ENCODE data around the gene GNGT2. TPM values are rescaled to one million over a fixed set of nuclear protein-coding genes. Genes with fewer than 3 reads are reported as not detected.
"Not testable (repeated sequence)": the region's sequence is repeated elsewhere in the genome, so short reads cannot be mapped to it uniquely, and the experiment has no call there.

The GNGT2 gene
- polyA plus RNA-seq, 4 donors: 1.4 to 1.8 (median 1.6) TPM

DNA sequence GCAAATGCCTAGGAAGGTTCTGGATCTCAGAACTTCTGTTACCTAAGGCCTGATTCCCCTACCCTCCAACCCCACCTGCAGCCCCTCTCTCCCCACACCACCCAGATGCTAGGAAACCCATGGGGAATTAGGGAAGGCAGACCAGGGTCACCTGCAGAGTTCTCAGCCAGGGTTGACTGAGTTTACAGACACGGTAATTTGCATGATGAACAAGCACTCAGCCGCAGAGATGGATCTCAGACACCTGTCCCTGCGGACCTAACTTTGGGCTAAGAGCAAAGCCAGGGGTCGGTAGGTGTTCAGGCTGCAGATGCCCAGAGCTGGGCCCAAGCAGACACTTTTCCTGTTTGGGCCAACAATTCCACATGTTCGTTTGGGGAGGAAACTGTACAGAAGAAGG, 3.0 kb upstream of the GNGT2 start:
- no peak for DNase-seq (ENCODE audit: low read depth in 4 of 4, low spot score in 2 of 4)

DNA sequence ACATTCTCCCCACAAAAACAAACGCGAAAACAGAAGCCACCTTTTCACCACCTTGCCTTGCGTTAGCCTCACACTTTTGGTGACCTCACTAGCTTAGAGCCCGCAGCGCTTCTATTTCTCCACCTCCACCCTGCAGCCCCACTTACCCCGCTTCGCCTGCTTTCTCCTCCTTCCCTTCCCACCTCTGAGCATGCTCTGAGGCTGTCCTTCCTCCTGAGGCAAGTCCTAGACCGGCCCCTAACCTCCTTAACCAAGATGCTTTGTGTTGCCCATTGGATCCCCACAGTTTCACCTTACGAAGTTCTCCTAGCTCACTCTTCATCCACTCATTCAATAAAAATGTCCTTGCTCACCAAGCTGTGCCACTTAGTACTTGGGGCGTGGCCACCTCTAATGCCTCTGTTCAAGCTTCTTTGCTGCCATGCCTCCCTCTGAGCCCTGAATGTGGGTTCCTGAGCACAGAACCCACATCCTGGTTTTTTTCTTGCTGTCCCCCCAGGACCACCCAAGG, 1.3 kb downstream of the GNGT2 start:
- no peak for DNase-seq (ENCODE audit: low read depth in 4 of 4, low spot score in 2 of 4)

DNA sequence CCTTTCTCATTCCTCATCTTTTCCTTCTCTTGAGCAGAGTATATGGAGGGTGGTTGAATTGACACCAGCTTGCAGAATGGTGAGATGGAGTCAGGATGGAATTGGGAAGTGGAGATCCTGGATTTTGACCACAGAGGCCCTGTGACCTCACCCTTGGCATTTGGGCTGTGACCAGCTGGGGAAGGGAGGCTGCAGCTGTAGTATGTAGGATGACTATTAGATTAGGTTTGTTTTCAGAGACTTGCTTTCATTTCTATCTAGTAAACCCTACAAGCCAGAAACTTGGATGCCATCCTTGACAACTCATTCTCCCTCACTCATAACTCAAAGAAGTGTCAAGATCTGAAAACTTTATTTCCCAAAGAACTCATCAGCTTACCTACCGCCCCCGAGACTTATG, 5.9 kb downstream of the GNGT2 start:
- DNase-seq (ENCODE audit: low read depth in 4 of 4, low spot score in 2 of 4): no peak

DNA sequence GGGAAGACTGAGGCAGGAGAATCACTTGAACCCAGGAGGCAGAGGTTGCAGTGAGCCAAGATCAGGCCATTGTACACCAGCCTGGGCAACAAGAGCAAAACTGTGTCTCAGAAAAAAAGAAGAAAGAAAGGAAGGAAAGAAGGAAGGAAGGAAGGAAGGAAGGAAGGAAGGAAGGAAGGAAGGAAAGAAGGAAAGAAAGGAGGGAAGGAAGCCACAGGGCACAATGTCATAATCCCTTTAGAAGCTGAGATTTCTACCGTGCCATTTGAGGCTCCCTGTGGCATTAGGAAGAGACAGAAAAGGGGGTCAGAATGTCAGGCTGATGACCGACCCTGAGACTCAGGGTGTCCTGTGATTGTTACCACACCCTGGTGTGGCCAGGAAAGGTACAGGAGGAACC, 6.6 kb downstream of the GNGT2 start:
- no peak for DNase-seq (ENCODE audit: low read depth in 4 of 4, low spot score in 2 of 4)

DNA sequence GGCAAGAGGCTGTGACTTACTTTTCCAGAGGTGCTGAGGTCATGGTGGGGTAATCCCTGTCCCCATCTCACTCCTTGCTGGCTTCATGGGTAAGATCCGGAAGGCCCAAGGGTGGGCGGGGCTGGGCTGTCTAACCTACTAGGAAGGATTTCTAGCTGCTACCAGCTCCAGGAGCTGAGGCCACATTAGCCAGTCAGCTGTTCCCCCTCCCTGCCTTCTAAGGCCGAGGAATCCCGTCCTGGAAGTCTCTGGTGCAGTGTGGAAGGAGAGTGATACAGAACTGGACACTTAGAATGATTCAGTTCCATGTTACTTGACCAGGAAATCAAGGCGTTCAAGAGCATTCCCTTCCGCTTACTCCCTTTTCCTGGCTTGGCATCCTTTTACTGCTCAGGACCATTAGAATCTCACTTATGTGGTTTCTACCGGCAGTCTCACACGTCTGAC, 8.9 kb downstream of the GNGT2 start:
- DNase-seq (ENCODE audit: low read depth in 4 of 4, low spot score in 2 of 4): no peak

DNA sequence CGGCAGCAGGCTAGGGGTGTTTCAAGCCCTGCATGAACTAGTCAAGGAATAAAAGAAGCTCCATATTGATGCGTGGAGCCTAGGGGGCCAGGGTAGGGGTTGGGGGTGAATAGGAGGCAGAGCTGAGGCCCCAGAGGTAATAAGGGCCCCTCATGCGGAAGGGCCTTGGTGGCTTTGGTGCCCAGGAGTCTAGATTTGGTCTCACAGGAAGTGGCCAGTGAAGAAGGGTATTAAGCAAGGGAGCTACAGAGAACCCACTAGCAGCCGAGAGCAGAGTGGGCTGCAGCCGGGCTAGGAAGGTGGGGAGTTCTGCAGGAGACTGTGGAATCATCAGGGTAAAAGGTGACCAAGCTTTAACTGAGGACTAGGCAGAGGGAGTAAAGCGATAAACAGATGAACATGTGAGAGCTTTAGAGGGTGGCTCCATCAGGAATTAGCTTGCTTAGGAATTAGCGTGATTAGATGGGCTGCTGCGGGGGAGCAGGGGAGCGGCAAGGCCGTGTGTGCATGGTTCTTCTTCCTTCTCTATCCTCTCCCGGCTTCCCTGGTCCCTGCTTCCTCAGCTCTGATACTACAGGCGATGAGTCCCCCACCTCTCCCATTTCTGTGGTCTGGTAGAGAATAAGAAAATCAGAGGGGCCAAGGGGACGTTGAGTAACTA, 9.8 kb downstream of the GNGT2 start:
- no peak for DNase-seq (ENCODE audit: low read depth in 4 of 4, low spot score in 2 of 4)

DNA sequence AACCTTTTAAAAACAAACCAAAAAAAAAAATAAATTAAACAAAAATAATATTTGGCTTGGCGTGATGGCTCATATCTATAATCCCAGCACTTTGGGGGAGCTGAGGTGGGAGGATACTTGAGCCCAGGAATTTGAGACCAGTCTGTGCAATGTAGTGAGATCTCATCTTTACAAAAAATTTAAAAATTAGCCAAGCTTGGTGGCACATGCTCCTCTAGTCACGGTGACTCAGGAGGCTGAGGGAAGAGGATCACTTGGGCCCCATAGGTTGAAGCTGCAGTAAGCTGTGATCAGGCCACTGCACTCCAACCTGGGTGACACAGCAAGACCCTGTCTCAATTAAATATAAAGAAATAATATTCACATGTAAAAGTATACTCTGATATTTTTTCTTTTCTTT, 12.2 kb downstream of the GNGT2 start:
- DNase-seq (ENCODE audit: low read depth in 4 of 4, low spot score in 2 of 4): no peak

DNA sequence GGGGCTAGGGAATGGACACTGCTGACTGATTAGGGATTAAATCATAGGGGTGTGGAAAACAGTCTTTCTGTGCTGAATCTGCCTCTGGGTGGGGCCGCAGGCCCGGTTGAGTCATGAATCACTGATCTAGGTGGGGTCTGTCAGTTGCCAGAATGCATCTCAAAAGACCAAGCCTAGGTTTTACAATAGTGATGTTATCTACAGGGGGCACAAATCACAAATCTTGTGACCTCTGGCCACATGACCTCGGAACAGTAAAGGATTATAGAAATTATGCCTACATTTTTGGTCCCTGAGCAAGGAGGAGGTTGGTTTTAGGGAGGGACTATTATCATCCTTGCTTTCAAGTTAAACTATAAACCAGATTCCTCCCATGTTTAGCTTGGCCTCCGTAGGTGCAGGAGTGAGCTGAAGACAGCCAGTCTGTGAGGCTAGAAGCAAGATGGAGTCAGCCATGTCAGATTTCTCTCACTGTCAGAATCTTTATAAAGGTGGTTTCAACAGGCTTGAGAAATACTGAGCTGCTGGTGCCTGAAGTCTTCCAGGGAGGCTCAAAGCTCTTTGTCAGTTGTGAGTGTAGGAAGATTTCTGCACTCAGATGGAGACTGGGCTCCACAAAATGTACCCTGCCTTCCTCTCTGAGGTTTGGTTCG, 12.9 kb downstream of the GNGT2 start:
- DNase-seq (ENCODE audit: low read depth in 4 of 4, low spot score in 2 of 4): no peak

DNA sequence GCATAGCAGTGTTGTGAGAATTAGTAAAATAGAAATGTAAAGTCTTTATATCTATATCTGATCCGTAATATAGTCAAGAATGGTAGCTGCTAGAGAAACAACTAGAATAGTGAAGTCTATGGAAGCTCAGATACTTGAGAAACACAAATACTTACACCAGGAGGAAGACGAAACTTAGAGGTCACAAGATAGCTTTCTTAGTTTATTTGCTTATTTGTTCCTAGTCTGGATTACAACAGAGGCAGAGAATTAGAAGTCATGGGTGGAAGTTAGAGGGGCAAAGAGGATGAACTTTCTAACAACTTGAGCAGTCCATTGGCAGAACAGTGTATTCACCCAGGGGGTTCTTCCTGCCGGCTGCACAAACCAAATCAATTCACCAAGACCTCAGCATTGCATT, 13.9 kb downstream of the GNGT2 start:
- no peak for DNase-seq (ENCODE audit: low read depth in 4 of 4, low spot score in 2 of 4)

DNA sequence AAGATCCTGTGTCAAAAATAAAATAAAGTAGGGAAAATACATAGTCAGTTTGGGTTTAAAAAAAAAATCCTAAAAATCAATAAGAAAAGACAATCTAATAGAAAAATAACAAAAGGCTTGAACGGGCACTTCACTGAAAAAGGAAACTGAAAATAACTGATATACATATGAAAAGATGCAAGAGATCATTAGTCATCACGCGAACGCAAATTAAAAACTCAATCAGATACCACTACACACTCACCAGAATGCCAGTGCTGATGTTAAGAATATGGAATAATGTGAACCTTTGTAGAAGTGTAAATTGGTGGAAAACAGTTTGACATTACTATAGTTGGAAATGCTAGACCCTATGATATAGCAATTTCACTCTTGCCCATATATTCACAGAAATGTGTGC, 14.6 kb downstream of the GNGT2 start:
- DNase-seq (ENCODE audit: low read depth in 4 of 4, low spot score in 2 of 4): no peak

DNA sequence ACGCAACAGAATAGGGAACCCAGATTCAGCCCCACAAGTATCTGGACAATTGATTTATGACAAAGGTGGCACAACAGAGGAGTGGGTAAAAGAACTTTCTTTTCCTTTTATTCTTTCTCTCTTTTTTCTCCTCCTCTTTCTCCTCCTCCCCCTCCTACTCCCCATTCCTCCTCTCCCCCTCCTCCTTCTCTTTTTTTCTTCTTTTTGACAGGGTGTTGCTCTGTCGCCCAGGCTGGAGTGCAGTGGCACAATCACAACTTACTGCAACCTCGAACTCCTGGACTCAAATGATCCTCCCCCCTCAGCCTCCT, 16.1 kb downstream of the GNGT2 start:
- no peak for DNase-seq (ENCODE audit: low read depth in 4 of 4, low spot score in 2 of 4)

DNA sequence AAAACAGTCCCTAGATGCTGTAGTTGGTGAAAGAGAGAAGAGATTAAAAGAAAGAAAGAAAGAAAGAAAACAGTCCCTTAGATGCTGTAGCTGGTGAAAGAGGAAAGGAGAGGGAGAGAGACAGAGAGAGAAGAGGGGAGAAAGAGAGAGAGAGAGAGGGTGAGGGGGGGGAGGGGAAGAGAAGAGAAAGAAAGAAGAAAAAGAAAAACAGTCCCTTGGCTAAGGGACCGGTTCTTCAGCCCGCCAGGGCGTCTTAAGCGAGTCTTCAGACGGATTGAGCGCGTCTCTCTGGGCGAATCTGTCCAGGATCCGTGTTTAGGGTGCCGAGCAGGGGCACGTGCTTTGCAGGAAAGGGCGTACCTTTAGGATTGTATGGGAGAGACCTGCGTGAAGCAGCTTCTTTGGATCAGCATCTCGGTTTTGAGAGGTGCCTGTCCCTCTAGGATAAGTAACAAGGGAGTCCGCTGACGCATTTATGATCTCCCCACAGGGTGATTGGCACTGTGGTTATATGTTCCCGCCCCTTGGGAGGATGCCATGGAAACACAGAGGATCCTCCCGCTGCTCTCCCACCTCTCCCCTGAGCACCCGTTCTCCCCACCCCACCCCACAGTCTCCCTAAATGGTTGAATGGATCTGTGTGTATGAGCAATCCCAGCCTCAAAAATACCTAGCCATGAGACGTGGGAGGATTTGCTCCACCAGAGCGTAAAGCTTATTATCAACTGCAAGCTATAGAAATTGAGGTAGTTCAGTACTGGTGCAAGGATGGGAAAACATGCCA, 16.7 kb downstream of the GNGT2 start:
- peak; percentile 52 to 75 (median 60) for DNase-seq (ENCODE audit: low read depth in 4 of 4, low spot score in 2 of 4)

DNA sequence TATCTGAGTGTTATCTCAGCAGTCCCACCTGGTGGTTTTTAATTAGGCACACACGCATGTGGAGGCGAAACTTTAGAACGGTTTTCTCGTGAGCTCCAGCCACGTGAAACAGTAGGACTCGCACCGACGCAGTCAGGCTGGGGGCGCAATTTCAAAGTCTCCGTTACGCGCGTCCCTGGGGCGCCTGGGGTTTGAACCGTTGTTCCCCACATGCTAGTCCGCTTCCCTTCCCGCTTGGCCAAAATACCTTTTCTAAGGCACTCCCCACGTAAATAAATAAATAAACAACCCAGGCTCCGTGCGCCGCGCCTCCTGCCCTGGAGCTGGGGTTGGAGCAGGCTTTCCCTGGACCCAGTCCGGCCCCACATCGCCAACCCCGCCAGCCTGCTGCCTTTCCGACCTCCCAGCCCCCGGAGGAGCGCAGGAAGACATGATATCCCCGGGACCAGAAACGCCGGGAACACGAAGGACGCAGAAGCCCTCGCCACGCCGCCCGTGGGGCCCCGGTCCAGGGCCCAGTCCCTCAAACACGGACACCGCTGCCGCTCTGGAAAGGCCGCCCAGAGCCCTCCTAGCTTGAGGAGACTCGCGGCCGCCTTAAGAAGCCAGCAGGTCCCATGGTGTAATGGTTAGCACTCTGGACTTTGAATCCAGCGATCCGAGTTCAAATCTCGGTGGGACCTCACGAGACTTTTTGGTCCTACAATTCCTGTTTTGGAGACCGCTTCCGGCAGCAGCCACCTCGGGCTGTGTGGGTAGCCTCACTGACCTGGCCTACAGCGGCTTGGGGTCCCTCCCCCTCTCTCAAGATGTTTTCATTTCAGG, 18.2 kb downstream of the GNGT2 start:
- DNase-seq (ENCODE audit: low read depth in 4 of 4, low spot score in 2 of 4): peak; percentile 76 to 94 (median 85)

DNA sequence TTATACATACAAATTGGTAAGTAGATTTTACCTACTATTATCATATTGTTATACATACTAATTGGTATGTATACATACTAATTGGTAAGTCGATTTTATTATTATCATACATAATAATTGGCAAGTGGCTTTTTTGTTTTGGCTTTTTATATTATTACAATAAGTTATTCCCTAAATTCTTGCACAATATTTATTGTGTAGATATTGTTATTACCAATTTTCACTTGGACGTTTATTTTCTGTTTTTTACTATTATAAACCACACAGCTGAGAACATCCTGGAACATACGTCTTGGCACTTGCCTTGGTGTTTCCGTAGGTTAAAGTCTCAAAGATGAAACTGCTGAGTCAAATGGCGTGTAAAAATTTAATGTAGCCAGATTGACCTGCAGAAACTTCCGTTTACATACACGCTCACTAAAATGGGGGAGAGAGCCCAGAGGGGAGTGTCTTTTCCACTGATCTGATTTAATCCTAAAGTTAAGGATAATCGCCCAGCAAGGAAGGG, 18.9 kb downstream of the GNGT2 start:
- peak in 1 of 4 donors; percentile 34 for DNase-seq (ENCODE audit: low read depth in 4 of 4, low spot score in 2 of 4)

DNA sequence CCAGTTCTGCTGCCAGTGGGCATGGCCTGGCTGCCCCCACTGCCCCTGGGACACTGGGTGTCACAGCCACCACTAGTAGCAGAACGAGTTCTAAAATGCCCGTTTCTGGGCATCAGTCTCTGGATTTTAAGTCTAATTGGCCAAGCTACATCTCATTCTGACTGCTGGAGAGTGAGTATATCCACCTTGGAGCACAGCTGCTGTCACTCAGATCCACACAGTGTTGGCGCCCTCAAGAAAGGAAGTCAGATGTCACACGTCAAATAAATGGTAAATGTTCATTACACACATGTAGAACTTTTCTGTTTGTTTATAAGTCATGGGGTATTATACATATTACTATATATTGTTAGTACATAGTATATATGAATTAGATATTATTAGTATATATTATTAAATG, 19.4 kb downstream of the GNGT2 start:
- no peak for DNase-seq (ENCODE audit: low read depth in 4 of 4, low spot score in 2 of 4)

DNA sequence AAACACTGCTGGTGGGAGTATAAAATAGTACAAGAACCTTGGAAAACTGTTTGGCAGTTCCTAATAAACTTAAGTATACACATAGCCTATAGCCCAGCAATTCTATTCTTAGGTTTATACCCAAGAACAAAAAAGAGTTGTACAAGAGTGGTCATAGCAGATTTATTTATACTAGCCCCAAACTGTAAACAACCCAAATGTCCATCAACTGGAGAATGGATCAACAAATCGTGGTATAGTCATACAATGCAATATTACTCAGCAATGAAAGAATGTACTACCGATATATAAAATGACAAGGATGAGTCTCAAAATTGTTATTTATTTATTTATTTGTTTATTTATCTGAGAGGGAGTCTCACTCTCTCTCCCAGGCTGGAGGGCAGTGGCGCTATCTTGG, 23.1 kb downstream of the GNGT2 start:
- no peak for DNase-seq (ENCODE audit: low read depth in 4 of 4, low spot score in 2 of 4)

DNA sequence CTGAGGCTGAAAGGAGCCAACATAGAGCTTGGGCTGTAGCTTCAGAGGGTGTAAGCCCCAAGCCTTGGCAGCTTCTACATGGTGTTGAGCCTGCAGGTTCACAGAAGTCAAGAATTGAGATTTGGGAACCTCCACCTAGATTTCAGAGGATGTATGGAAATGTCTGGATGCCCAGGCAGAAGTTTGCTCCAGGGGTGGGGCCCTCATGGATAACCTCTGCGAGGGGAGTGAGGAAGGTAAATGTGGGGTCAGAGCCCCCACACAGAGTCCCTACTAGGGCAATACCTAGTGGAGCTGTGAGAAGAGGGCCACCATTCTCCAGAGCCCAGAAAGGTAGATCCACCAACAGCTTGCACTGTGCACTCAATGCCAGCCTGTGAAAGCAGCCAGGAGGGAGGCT, 25.0 kb downstream of the GNGT2 start:
- not testable (repeated sequence) for DNase-seq (ENCODE audit: low read depth in 4 of 4, low spot score in 2 of 4)

DNA sequence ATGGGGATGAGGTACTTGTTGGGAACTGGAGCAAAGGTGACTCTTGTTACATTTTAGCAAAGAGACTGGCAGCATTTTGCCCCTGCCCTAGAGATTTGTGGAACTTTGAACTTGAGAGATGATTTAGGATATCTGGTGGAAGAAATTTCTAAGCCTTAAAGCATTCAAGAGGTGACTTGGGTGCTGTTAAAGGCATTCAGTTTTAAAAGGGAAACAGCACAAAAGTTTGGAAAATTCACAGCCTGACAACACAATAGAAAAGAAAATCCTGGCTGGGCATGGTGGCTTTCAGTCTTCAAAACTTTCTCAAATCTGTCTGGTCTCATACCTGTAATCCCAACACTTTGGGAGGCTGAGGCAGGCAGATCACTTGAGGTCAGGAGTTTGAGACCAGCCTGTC, 25.9 kb downstream of the GNGT2 start:
- DNase-seq (ENCODE audit: low read depth in 4 of 4, low spot score in 2 of 4): not testable (repeated sequence)

DNA sequence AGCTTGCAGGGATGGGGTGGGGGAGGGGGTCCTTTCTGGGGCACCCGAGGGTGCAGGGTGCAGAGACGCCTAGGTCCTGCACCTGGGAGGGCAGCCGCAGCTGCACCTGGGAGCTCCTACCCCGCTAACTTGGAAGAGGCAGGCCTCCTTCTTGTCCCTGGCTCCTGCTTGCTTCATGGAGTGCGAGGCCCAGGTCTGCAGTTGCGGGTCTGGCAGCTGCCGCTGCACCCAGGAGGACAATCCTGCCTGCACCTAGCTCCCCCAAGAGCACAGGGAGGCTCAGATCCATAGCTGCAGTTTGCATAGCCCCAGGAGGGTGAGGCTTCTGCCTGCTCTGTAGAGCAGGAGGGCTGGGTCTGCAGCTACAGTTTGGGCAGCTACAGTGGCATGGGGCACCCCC, 26.6 kb downstream of the GNGT2 start:
- no peak for DNase-seq (ENCODE audit: low read depth in 4 of 4, low spot score in 2 of 4)

DNA sequence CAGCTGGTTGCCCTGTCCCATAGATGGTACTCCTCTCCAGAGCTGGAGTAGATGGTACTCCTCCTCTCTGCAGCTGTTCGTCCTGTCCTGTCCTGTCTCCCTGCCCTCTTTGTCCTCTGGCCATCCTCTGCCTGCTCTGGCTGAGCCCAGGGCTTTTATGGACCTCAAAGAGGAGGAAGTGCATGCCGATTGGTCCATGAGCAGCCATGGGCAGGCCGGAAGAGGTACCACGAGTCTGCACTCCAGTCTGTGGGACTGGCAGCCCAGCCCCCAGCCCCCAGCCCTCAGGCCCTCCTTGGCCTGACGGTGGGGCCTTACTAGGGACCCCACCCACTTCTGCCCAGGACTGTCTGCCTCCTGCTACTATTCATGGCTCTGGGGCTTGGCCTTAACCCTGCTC, 27.0 kb downstream of the GNGT2 start:
- DNase-seq (ENCODE audit: low read depth in 4 of 4, low spot score in 2 of 4): no peak
